NCI-H1092 treated with DMSO at 0.1 percent for 48 hours (cell line): ENCODE data around the gene JUNB.

ENCODE experiments used
- DNase-seq: peaks from one replicate; lab custom pipeline; 2025; lab: John Stamatoyannopoulos, UW

JUNB gene

GRCh38 chr19:12774588-12775555, 16.4 kb upstream of the JUNB start, which contains the start of gene HOOK2:
TSS of gene HOOK2 (minus strand) at chr19:12775552. CDS start at chr19:12775449, 103 bp downstream.
- DNase-seq: no peak

- DNase-seq: peak; percentile 84
These were observed 13.9 kb upstream of the JUNB start for GRCh38 chr19:12777217-12778016.

DNA sequence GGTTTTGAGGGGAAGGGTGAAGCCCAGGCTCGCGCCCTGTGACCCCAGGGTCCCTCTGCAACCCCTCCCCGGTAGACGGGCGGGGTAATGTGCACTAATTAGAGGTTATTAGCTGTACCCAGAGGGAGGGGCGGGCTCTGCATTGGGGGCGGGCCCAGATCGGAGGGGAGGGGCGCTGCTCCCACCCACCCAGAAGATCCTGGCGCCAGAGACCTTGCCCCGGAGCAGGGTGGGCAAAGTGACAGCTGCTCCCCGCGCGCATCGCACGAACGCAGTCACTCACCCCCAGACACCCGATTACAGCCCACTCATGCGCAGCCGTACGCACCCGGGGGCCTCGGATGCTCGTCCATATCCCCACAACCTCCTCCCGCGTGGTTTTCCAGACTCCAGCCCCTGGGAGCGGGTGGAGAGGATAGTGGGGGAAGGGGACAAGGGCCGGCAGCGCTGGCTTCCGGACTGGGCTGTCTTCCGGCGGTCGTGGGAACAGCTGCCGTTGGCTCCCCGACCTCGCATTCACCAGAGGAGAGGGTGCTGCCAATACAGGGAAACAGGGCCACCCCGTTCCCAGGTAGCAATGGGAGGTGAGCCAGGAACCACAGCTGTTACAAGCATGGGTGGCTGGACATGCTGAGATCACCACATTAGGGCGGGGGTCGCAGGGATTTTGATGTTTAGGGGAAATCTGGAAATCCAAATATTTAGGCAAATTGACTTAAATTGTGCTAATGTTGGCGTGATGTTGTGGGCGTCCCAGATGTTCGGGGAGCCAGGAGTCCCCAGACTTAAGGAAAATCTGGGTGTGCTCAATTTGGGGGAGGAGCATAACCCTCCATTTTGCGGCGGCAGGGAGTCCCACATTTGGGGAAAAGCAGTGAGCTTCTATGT, 13.0 kb upstream of the JUNB start:
- DNase-seq: peak; percentile 80

GRCh38 chr19:12778905-12779161, 12.5 kb upstream of the JUNB start:
- no peak for DNase-seq

DNA sequence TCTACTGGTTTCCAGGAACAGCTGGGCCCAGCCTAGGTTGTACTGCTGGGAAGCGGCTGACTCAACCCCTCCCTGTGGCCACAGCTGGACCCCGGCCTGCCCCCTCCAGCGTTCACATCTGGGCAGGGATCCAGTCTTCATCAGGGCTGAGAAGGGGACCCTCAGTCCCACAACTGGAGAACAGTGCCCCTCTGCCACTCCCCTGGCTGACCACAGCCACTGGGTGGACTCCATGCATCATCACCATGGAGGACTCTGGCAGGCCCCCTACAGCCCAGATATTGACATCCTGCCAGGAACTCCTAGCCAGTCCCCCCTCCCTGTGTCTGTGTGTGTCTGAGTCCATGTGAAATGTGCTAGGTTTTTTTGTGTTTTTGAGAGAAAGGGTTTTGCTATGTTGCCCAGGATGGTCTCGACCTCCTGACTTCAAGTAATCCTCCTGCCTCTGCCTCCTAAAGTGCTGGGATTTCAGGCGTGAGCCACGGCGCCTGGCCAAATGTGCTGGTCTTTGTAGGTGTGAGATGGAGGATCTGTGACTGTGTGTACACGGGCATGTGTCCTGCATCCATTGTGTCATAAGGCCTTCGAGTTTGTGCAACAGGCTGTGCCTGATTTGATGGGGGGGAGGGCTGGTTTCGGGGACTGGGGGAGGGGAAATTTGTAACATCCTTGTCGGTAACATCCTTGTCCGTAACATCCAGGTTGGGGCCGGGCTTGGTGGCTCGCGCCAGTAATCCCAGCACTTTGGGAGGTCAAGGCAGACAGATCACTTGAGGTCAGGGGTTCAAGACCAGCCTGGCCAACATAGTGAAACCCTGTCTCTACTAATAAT, 11.9 kb upstream of the JUNB start:
- DNase-seq: peak; percentile 58

- DNase-seq: no peak
These were observed 9.2 kb upstream of the JUNB start for GRCh38 chr19:12782174-12782423.

DNA sequence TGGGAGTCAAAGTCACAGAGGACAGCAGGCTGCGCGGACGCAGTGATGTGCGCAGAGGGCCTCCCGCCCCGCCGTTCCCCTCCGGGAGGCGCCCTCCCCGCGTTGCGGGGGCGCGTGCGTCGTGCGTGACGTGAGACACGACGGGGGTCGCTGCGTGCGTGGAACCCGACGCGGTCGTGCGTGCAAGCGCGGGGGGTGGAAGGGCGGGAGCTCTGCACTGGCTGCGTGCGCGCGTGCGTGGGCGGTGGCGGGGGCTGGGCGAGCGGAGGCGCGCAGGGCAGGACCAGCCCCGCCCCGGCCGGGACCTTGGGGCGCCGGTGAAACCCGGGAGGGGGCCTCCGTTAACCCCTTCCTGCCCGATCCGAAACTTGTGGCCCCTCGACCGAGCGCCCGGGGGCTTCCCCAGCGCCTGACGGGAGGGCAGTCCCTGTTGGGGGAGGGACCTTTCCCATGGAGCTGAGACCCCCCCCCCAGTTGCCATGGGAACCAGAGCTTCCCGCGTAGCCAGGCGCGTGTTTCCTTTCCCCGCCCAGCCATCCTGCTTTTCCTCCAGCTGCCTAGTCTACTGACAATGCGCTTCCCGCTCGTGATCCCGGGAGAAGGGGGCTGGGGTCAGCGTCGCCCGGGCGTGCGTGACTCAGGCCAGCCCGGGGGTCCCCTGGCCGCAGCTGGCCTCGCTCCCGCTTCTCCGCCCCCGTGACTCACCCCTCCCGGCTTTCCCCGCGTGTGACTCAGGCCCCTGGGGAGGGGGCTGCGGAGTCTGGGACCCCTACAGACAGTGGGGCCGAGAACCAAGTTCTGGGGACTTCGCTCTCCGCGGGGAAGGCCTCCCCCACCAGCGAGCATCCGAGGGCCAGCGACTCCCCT, 8.6 kb upstream of the JUNB start:
- DNase-seq: peak; percentile 67

GRCh38 chr19:12783291-12783848, 7.9 kb upstream of the JUNB start:
- DNase-seq: no peak

GRCh38 chr19:12783849-12784393, 7.4 kb upstream of the JUNB start:
- DNase-seq: no peak

DNA sequence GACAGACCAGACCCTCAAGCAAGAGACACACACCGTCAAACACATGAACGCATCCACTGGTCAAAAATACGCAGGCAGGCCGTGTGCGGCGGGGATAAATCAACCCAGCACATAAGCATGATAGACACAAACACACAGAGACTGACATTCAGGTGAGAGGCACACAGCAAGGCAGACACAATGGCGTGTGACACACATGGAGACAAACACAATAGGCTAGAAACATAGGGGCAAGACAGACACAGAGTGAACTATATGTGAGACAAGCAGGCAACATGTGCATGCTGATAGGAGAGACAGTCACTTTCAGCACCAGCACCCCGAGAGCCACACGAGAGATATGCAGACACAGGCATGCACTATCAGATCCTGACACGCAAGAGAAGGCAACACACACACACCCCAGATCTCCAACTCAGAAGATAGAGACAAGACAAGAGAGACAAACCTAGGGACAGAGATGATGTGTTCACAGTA, 6.9 kb upstream of the JUNB start:
- DNase-seq: no peak

GRCh38 chr19:12784871-12785430, 6.3 kb upstream of the JUNB start:
- DNase-seq: no peak

DNA sequence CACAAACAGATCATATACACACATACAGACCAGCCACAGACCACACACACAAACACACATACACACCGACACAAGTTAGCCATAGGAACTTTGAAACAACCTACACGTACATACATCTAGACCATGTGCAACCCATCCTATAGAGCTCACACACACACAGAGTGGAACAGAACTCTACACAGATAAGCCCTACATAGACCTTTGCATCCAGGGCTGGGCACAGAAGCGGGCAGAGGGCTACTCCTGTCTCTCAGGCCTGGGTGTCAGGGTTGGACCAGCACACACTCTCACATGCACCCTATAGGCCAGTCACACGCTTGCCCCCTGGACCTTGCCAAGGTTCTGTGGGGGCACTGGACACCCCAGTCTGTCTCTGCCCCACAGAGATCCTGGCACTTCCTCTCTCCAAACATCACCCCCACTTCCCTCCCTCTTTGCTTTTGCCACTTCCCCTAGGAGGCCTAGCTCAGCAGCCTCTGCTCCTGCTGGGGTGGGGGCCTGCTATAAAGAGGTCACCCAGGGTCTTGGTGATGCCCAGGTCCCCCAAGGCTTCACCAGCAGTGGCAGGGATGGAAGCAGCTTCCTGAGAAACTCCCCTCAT, 5.8 kb upstream of the JUNB start:
- no peak for DNase-seq

DNA sequence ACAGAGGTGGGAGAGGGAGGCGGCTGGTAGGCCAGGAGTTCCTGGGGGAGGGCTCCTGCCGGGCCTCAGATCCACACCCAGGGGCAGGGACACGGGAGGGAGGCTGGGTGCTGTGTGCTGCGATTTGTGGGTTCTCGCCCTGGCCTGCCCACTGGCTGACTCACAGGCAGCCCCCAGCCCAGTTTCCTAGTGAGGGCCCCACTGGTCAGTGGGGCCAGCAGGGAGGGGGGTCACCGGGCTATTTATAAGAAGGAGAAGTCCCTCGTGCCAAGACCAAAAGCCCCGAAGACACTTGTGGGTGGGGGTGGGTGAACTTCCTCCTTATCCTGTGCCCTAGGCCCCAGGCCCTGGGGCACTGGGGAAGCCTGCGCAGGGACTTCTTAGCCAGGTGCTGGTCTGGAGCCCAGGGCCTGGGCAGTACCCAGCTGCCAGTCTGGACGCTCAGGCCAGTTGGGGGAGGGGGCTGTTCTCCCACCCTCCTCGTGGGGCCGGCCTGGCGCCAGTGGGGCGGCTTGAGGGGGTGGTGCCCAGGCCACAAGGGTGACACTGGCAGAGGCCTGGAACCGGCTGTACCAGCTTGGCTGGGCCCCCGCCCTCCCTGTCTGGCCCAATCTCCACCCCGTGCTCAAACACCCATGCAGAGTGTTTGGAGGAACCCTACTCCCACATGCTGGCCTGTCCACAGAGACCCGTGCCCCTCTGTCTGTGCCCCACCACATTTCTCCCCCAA, 5.0 kb upstream of the JUNB start:
- DNase-seq: no peak

GRCh38 chr19:12786952-12787351, 4.3 kb upstream of the JUNB start:
- DNase-seq: no peak

DNA sequence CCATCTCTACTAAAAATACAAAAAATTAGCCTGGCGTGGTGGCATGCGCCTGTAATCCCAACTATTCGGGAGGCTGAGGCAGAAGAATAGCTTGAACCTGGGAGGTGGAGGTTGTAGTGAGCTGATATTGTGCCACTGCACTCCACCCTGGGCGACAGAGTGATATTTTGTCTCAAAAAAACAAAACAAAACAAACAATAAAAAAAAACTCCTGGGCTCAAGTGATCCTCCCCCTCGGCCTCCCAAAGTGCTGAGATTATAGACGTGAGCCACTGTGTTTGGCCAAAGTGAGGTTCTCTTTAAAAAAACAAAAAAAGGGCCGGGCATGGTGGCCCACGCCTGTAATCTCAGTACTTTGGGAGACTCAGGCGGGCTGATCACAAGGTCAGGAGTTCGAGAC, 3.8 kb upstream of the JUNB start:
- DNase-seq: no peak

GRCh38 chr19:12788042-12788681, 3.1 kb upstream of the JUNB start:
- DNase-seq: no peak

DNA sequence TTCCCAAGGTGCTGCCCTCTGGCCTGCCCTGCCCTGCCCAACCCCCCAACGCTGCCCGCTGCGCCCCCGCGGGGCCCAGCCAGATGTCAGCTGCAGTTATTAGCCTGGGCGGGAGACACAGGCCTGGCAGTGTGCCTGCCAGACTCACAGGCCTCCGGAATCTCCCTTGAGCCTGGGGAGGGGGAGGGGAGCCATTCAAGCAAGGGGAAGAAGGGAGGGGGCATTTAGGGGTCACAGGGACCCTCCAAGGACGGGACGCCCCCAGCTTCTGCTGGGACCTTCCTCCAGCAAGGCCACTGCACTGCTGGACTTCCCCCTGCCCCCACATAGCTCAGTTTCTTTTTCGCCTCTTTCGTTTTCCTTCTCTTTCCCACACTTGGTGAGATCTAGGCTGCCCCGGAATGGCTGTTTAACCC, 2.6 kb upstream of the JUNB start:
- peak; percentile 63 for DNase-seq
